Putamen (tissue), 1 donor: Measurements from ENCODE around the gene CSK.
A peak's percentile ranks its signal among the peaks of the same experiment; 100 is the strongest.
"Not testable (repeated sequence)": the region's sequence is repeated elsewhere in the genome, so short reads cannot be mapped to it uniquely, and the experiment has no call there.

Experiments
- DNase-seq: peaks from one replicate; pipeline ENCODE4 v3.0.0-alpha.2; 2016; ENCODE audit warnings: low spot score

The CSK gene

DNA sequence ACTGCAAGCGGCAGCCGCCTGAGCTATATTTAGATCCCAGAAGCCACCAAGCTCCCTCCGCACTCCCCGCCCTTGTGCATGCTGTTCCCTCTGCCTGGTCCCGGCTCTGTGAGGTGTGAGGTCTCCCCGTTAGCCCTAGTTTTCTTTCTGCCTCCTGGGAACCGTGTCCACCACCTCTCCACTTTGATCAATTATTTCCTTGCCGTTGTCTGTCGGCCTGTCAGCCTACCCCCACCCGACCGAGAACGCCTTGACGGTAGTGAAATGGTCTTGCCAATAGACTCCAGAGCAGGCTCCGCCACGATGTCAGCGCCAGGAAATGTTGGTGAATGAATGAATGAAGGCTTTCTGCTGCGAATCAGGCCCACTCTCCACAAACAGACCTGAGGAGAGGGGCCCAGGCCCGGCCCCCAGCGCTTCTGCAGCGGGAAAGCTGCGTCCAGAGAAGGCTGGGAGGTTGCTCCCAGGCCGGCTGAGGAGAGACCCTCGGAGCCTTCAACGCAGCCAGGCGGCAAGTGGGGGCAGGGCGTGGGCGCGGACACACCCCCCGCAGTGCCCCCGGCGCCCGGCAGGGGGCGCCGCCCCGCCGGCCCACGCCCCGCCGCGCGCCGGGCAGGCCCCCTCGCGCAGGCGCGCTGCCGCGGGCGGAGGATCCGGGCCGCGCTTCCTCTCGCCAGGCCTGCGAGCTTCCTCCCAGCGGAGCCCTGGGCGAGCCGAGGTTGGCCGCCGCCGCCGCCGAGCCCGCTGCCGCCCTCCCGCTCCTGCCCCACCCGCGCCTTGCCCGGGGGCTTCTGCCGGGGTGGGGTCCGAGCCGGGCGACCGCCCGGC, at the start of gene CSK:
Gene CSK, plus strand, starts transcription at position 650 of the 828 bp plus-strand sequence. CDS start 16,218 bp downstream, outside the sequence.
- peak; percentile 78 for DNase-seq

DNA sequence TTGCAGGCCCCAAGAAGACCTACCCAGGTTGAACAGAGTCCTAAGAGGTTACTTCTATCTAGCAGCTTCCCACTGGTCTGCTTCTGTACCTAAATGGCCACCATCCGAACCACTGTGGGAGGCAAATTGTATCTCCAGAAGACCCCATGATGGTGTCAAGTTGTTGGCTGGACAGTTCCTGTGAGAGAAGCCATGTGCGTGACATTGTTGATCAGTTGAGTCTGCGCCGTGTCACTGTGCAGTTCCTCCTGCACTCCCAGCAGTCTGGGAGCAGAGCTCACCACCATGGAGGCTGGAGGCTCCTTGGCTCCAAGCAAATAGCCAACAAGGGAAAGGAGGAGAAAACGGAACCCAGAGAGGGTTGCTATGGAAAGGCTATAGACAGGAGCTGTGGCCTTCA, 49.0 kb upstream of the CSK start:
- DNase-seq, result no peak

DNA sequence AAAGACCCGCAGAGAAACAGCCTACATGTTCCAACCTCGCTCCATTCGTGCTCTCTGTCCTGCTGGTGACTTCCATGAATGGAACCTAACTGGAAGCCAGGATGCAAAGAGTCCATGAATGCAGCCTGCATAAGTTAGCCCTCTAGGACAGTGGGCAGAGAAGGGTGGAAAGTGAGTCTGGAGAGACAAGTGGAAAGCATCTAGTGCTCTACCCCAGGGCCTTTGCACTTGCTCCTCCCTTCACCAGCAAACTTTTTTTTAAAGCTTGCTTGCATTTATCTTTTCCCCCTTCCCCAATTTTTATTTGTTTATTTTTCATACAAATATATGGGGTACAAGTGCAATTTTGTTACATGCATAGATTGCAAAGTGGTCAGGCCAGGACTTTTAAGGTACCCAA, 48.6 kb upstream of the CSK start:
- no peak for DNase-seq

DNA sequence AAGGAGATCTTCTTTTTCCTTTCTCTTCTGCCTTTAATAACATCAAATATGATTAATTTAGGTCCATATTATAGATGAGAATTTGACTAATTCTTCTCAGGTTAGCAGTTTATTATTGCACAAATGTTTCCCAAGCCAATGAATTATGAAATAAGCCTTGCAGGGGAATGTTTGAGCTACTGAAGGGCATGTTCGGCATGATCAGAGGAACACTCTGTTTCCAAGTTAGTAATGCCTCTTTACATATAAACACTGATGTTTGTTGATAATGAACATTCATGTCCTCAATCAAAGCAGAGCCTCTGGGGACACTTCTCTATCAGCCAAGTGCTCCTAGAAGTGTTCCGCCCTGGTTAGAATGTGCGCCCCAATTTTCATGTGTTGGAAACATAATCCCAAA, 46.6 kb upstream of the CSK start:
- no peak for DNase-seq

DNA sequence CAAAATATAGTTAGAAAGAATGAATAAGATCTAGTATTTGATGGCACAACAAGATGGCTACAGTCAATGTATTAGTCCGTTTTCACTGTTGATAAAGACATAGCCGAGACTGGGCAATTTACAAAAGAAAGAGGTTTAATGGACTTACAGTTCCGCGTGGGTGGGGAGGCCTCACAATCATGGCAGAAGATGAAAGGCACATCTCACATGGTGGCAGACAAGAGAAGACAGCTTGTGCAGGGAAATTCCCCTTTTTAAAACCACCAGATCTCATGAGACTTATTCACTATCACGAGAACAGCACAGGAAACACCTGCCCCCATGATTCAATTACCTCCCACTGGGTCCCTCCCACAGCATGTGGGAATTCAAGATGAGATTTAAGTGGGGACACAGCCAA, 43.6 kb upstream of the CSK start:
- DNase-seq, result not testable (repeated sequence)

DNA sequence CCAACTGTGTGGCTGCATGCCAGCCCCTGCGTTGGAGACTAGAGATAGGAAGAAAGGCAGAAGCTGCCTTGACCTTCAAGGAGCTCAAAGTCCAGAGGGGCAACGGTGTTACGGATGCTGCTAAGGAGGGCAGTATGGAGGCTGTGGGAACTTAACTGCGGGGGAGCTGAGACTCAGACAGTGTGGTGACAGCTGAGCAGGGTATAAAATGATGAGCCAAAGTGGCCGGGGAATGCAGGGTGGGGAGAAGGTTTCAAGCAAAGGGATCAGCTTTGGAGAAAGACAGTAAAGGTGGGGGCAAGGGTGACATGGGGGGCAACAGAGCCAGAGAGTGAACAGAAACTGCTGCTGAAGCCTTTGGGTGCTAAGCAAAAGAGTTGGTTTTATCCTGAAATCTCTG, 39.5 kb upstream of the CSK start:
- DNase-seq, result no peak

DNA sequence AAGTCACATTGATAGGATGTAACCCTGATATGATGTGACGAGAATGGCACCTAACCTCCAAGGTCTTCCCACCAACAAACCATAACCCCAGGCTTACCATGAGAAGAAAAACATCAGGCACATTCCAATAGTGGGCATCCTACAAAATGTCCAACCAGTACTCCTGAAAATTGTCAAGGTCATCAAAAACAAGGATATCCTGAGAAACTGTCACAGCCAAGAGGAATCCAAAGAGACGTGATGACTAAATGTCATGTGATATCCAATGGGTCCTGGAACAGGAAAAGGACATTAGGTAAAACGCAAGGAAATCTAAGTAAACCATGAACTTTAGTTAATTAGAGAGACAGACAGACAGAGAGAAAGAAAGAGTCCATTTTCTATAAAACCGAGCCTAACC, 35.5 kb upstream of the CSK start:
- no peak for DNase-seq

DNA sequence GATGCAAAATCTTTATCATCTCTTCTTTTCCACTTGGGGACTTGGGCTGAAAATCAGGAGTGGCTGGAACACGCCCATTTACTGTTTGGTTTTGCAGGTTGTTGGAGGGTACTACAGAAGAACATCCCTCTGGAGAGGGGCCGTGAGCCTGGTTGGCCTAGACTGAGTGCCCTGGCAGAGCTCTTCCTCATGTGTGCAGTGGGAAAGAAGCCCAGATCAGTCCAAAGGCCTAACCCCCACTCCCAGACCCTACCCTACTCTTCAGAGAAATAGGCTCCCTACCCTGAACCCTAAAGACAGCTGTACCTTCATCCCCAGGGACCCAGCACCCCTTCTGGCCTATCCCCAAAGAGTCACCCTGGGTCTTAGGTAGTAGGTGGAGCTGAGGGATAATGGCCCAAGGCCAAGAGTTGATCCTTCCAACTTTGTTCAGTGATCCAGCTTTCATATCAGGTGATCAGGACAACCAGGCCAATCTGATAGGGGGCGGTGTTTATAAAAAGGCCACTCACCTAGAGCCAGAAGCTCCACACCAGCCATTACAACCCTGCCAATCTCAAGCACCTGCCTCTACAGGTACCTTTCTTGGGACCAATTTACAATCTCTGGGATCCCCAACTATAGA, 33.4 kb upstream of the CSK start, which contains the start of gene CYP1A2:
Gene CYP1A2, plus strand, starts transcription at position 524 of the 625 bp plus-strand sequence. CDS start 894 bp downstream, outside the sequence.
- no peak for DNase-seq

DNA sequence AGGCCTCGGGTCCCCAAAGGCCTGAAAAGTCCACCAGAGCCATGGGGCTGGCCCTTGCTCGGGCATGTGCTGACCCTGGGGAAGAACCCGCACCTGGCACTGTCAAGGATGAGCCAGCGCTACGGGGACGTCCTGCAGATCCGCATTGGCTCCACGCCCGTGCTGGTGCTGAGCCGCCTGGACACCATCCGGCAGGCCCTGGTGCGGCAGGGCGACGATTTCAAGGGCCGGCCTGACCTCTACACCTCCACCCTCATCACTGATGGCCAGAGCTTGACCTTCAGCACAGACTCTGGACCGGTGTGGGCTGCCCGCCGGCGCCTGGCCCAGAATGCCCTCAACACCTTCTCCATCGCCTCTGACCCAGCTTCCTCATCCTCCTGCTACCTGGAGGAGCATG, 32.0 kb upstream of the CSK start:
- no peak for DNase-seq

DNA sequence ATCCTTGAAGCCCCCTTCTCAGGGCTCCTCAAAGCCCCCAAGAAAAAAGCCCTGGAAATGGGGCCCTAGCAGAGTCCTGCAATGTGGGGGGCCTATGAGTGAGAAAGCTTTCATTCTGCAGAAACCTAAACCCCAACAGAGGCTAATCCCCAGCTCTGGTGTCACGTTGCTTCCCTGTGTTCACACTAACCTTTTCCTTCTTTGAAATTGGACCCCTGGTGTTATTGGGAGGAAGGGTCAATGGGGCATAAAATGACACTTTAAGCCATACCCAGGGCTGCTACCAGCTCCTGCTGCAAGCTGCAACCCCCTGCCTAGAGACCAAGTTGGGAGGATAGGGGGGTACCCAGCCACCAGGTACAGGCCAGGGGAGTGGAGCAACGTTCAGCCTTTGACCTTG, 31.1 kb upstream of the CSK start:
- no peak for DNase-seq

DNA sequence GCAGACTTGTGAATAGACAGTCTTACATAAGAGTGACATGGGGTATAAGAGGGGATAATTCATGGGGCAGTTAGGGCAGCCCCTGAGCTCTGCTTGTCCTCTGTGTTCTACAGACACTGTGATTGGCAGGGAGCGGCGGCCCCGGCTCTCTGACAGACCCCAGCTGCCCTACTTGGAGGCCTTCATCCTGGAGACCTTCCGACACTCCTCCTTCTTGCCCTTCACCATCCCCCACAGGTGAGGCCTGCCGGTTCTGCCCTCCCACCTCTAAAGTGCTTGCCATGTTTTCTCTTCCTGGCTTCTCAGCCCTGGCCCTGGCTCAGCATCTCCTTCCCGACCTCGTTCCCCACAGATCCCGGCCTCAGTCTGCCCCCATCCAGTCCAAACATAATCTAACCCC, 29.9 kb upstream of the CSK start:
- DNase-seq, result no peak

DNA sequence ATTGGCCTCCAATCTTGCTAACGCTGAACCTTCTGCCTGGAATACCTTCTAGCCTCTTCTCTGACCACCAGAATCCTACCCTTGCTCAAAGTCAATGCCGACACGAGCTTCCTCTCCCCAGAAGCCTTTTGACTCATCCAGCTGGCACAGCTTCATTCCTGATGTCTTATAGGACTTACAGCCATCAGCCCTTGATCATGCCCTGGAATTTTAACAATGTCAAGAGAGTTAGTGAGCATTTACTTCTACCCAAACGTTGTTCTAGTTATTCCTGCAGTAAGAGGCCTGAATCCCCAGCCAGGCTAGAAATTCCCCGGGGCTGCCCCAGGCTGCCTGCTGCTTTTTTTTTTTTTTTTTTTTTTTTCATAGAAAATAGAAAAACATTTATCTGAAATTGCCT, 29.3 kb upstream of the CSK start:
- no peak for DNase-seq

DNA sequence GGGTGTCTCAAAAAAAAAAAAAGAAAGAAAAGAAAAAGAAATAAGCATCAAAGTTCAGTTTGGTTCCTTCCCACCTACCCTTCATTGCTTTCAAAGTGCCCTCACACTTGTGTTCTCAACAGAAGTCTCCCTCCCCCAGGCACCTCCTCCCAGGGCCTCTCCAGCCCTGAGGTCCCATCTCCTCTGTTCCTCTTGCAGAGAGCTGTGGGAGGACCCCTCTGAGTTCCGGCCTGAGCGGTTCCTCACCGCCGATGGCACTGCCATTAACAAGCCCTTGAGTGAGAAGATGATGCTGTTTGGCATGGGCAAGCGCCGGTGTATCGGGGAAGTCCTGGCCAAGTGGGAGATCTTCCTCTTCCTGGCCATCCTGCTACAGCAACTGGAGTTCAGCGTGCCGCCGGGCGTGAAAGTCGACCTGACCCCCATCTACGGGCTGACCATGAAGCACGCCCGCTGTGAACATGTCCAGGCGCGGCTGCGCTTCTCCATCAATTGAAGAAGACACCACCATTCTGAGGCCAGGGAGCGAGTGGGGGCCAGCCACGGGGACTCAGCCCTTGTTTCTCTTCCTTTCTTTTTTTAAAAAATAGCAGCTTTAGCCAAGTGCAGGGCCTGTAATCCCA, 27.2 kb upstream of the CSK start:
- no peak for DNase-seq

DNA sequence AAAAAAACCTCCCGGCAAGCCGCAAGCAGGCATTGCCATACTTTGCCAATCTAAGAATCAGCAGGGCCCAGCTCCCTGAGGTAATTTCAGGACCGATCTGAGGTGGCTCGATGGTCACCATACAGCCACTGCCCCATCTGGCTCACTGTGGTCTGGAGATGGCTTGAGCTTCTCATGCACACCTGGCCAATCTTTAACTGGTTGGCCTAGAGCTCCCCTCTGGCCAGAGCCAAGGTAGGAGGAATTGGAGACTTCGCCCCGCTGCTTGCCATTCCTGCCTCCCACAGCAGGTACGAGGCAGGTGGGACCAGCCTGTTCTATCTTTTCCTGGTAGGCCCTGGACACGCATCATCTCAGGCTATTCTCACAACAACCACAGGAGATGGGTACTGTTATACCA, 23.1 kb upstream of the CSK start:
- no peak for DNase-seq

DNA sequence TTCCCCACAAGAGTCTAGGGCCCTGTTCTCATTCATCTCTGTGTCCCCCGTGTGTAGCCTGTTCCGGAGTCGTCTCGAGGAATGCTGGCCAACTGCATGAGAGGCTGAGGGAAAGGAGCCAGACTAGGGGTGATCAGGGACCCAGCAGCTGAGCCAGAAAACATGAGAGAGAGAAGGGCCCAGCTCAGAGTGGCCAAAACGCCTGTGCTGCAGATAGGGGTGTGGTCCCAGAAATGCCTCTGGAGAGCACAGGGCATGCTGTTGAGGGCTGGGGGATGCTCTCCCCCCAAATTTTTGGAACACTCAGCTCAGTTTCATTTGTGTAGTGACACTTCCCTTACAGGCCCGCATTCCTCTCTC, 19.1 kb upstream of the CSK start:
- no peak for DNase-seq

DNA sequence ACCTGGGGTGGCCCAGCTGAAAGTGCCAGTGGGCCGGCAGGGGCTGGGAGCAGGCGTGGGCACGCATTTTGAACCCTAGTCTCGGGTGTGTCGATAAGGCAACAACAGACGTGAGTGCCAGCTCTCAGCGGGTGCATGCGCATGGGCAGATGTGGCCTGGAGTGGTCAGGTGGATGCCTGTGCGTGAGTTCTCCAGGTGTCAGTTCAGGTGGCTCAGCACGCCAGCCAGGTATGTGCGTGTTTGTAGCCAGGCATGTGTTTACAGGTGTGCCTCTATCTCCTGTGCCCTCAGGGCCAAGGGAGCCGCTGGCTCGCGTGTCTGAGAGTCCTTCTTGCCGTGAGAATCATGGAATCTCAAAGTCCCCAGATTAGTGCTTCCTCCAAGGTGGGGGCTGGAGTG, 18.5 kb upstream of the CSK start:
- no peak for DNase-seq

DNA sequence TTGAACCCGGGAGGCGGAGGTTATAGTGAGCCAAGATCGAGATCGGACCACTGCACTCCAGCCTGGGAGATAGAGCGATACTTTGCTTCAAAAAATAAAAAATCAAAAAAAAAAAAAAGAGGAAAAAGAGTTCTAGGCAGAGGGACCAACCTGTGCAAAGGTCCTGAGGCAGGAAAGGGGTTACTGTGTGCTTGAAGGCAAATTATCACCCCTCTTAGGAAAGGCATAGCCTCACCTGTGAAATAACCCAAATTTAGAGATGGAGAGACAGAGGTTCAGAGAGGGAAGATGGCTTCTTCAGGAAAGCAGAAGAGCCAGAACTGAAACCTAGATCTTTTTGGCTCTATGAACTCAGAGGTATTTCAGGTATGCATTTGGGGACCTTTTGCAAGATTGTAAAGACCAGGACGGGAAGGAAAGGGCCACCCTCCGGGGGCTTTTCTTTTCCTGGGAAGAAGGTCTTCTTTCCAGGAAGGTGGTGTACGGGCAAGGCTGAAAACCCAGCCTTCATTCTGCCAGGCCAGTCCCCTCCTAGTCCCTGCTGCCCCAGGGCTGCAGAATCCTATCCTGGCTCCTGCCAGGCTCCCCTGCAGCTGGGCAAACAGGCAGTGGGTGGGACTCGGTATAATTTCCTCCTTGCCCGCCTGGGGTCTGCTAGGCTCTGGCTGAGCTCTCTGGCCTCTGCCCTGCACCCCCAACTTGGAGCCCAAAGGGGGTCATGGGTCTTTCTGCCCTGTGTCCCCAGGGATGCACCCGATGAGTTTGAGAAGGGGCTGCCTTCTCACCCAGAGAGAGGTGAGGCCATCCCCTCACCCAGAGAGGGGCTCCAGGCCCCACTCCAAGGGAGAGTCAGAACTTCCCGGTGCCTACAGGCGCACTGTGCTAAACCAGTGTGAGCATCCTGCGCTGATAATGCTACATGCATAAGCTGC, 14.4 kb upstream of the CSK start:
- no peak for DNase-seq

DNA sequence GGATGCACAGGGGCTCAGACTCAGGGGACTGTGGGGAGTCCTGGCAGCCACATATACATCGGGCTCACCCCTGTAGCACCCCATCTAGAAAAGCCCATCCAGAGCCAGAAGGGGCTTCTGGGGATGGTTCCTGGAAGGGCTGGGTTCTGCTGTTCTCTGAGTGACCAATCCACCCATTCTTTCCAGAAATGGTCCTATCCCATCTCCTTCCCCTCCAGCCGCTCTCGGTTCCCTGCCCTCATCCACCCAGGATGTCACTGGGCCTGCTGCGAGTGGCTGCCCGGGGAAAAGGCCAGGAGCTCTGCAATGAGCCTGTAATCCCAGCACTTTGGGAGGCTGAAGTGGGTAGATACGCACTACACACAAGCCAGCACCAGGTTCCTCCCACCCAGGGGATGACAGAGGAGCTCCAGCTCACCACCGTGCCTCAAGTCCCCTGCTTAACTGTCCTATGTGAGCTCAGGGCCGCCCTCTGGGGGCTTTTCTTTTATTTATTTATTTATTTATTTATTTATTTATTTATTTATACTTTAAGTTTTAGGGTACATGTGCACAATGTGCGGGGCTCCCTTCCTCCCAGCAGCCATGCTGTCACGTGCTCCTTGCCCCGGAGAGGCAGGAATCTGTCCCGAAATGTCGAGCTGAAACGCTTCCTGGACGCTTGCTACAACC, 13.6 kb upstream of the CSK start:
- DNase-seq, result no peak

DNA sequence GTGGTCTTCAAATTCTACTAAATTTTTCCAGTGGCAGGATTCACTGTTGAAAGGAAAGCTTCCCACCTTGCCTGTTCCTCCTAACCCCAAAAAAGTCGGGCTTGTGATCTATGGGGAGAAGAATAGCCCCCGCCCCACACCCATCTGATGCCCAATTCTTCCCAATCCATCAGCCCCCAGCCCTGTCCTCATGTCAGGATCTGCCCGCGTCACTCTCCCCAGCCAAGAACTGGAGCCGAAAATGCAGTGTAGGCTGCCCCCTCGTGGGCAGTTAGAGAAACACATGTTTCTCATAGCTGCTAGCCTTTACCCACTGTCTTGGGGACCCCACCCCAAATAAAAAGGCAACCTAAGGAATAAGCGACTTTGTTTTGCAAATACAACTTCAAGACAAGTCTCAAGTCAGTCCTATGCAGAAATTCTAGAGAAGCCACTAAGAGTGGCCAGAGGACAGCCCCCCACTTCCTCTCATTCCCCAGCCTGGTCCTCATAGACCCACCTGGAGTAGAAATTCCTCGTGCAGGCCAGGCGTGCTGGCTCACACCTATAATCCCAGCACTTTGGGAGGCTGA, 13.0 kb upstream of the CSK start:
- DNase-seq, result no peak

DNA sequence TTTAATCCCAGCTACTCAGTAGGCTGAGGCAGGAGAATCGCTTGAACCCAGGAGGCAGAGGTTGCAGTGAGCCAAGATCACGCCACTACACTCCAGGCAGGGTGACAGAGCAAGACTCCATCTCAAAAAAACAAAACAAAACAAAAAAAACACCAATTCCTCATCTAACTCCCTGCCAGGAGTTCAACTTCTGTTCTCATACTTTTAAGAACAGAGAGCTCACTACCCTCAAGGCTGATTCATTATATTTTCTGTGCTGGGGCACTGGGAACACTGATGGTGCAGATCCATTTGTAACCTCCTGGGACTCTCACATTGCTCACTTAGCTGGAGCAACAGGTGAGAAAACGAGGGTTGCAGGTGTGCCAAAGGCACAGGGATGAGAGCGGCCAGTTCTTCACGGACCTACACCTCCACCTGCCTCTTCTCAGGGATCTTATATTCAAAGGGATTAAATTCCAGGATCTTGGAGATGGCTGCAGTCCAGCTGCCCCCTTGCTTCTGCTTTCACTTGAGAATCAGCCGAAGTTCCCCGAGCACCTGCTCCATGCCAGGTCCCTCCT, 12.3 kb upstream of the CSK start:
- no peak for DNase-seq
